ENCODE results near the gene AMPD2.

The AMPD2 gene

DNA sequence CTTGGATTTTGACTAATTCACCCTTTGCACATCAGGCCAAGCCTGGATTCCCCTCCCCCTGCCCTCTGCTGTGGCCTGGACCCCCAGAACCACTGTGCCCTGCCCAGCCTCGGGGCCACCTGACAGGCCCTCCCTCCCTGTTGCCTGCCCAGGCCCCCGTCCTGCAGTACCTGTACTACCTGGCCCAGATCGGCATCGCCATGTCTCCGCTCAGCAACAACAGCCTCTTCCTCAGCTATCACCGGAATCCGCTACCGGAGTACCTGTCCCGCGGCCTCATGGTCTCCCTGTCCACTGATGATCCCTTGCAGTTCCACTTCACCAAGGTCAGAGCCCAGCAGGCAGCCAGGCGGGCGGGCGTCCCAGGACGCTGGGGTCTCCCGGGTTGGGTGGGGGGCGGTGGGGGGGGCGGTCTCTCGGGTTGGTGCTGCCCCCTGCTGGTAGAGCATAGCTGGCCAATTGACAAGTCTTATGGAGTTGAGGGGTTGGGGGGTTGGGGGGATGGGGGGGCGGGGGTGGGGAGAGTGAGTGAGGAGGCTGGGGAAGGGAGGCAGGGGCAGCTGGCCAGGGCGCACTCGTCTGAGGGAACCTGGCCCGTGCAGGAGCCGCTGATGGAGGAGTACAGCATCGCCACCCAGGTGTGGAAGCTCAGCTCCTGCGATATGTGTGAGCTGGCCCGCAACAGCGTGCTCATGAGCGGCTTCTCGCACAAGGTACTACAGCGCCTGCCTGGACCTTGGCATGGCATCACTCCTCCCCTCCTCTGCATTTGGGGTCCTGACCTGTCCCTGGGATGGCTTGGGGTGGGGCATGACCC lies 10.7 kb downstream of the AMPD2 start:
- no peak for DNase-seq (ENCODE audit: low spot score)
- FAIRE-seq, result no peak

DNA sequence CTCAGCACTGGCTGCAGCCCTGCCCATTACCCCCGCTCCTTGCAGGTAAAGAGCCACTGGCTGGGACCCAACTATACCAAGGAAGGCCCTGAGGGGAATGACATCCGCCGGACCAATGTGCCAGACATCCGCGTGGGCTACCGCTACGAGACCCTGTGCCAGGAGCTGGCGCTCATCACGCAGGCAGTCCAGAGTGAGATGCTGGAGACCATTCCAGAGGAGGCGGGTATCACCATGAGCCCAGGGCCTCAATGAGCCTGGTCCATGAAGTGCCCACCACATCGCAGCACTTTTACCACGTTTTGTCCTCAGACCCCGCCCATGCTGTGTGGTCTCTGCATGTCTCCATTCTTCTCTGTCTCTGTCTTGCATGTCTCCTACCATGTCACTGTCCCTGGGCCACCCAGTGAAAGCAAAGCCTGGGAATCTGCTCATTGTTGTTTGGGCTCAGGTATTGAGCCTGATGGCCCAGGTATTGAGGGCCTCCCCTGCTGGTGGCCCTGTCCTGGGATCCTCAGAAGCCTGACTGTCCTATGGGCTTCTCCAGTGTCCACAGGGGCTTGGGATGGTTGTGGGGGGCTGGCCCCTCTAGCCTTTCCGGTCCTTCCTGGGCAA lies 11.4 kb downstream of the AMPD2 start:
- DNase-seq (ENCODE audit: low spot score) (no peak), FAIRE-seq (no peak)

GRCh38 chr1:109631513-109632505 lies 12.2 kb downstream of the AMPD2 start:
- FAIRE-seq, result no peak
- peak; percentile 0 for DNase-seq (ENCODE audit: low spot score)

GRCh38 chr1:109632671-109633346 lies 13.2 kb downstream of the AMPD2 start:
- DNase-seq (ENCODE audit: low spot score), result no peak
- no peak for FAIRE-seq

DNA sequence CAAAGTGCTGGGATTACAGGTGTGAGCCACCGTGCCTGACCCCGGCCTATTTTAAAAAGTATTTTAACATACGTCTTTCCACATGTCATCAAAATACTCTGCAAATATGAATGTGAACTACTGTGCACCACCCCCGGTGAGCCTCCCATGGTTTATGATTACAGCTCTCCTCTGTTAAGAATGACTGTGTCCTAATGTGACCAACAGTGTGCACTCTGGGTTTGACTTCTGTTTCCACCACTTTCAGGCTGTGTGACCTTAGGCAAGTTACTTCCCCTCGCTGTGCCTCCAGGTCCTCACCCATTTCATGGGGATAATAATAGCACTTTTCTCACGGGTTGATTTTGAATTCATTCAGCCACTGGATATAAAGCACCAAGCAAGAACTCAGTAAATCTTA lies 14.7 kb downstream of the AMPD2 start:
- no peak for FAIRE-seq
- no peak for DNase-seq (ENCODE audit: low spot score)

- FAIRE-seq, result no peak
These were observed 15.4 kb downstream of the AMPD2 start for GRCh38 chr1:109634771-109635750.

DNA sequence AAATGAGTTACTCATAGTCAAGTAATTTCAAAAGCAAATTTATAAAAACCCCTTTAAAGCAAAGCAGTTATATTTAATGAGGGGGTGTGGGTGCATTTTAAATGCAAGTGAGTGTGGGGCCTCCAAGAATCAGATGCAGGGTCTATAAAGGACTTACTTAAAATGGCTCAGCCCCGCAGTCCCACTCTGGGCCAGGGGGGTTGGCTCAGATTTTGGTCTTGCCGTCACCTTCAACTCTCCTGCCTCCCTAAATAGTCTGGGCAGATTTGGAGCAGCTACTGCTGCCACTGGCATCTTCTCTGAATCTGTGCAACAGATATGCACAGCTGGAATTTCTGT lies 16.2 kb downstream of the AMPD2 start:
- no peak for DNase-seq (ENCODE audit: low spot score)
- no peak for FAIRE-seq

More at GRCh38 chr1:109634771-109635750, 15.4 kb downstream of the AMPD2 start:
- no peak for DNase-seq (ENCODE audit: low spot score)

DNA sequence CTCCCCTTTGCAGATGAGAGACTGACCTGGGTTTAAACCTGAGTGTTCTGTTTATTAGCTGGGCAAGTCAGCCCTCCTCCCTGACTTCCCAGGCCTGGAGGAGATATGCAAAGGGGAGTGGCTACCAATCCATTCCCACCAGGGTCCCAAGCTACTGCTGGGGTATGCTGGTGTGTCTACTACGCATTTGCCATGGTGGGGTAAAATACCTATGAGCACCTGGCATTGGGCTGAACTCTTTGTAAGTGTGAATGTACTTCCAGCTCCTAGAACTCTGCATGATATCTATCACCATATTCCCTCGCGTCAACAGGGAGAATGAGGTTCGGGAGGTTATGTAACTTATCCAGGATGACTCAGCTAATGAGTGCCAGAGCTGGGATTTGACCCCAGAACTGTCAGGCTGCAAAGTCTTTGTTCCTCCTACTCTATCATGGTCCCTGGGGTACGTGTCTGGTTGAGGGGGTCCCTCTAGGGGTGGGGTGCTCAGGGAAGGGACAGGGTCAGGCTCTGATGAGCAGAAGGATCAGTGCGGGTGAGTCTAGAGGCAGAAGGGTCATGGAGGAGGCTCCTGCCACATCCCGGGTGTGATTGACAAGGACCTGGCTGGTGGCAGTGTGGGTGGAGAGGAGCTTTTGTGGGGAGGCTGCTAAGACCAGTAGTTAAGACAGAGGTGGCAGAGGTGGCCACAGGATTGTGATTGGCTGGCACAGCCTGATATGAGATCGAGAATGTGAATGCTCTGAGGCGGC lies 16.7 kb downstream of the AMPD2 start:
- DNase-seq (ENCODE audit: low spot score), result no peak
- no peak for FAIRE-seq

- no peak for DNase-seq (ENCODE audit: low spot score)
- no peak for FAIRE-seq
These were observed 17.8 kb downstream of the AMPD2 start for GRCh38 chr1:109637446-109637845.

- DNase-seq (ENCODE audit: low spot score) (no peak), FAIRE-seq (no peak)
These were observed 19.6 kb downstream of the AMPD2 start for GRCh38 chr1:109639063-109639840.

- no peak for FAIRE-seq
- DNase-seq (ENCODE audit: low spot score), result no peak
These were observed 20.2 kb downstream of the AMPD2 start for GRCh38 chr1:109639841-109640184.

DNA sequence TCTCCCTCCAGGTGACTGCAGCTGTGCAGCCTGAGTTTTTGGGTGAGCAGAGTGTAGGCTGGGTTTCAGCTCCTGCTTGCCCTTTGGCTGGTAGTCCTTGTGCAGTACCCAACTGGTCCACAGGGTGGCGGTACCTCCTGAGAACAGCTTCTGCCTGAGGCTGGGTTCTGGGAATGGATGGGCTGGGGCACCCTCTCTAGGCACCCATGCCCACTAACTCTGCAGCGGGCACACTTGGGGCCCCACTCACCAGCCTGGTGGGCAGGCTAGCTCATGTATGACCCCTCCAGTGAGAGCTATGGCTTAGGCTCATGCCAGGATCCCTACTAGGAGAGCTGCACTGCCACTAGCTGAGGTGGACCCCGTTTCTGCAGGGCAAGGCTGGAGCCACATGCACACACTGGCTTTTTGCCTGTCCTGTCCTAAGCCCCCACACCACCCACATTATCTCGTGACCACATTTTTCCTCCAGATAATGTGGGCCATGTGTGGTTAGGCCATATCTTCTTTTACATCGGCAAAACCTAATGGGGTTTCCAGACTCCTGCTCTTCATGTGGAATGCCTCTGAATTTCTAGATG lies 20.7 kb downstream of the AMPD2 start:
- FAIRE-seq (no peak), DNase-seq (ENCODE audit: low spot score) (peak; percentile 45)

DNA sequence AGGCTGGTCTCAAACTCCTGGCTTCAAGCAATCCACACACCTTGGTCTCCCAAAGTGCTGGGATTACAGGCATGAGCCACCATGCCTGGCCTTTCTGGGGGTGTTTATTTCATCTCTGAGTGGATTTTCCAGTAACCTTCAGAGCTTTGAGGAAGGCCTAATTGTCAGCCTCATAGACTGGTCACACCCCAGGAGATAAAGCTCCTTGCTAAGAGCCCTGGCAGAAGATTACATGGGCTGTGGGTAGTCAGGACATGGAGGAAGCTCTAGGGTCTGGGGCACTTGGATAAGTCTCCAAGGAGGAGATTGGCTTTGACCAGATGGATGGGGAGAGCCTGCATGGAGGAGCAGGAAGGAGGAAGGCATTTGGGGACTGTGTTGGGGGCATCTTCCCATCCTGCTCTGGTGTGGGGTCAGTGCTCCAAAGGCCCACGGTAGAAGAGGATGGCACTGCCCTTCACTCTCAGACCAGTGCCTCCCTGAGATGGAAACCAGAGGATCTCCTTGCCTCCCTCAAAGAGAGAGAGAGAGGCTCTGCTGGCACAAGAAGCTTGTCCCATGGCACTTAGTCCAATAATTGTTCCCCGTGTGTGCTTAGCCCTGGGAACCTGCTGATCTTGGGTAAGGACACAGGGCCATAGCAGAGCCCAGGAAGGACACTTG lies 21.6 kb downstream of the AMPD2 start:
- DNase-seq (ENCODE audit: low spot score) (no peak), FAIRE-seq (no peak)

GRCh38 chr1:109641861-109642260 lies 22.2 kb downstream of the AMPD2 start:
- DNase-seq (ENCODE audit: low spot score) (no peak), FAIRE-seq (no peak)

GRCh38 chr1:109642626-109643025 lies 23.0 kb downstream of the AMPD2 start:
- FAIRE-seq, result no peak
- no peak for DNase-seq (ENCODE audit: low spot score)

DNA sequence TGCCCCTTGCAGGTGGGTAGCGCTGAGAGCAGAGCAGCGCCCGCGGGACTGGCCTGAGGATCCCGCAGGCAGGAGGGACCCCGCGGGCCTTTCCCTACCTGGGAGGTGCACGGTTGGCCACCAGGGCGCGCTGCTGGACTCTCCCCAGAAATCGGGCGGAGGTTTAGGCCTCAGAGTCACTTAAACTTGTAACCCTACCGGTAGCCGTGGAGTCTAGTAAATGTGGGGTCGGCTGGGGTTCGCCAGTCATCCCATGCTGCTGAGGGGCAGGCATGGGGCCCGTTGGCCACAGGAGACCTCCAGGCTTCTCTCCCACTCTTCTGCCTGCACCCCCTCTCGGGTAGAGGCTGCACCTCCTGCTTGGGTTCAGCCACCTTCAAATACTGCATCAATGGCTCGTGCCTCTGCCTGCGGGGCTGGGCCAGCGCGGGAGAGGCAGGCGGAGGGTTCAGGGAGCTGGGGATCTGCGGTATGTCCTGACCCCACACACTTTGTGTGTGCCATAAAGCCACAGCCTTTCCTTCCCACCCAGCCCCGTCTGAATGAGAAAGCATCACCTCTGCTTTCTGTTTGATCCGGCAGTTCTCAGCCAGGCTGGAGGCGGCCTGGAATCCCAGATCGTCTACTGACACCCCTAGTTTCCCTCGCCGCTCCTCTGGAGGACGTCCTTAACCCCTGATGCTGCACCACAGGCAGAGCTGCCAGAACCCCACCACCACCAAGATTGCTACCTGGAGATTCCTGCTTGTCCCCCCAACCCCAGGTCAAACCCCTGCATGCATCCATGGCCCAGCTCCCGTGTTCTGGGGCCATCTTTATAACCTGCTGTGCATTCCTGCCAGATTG lies 24.0 kb downstream of the AMPD2 start:
- DNase-seq (ENCODE audit: low spot score) (peak; percentile 50), FAIRE-seq (no peak)

GRCh38 chr1:109644670-109645069 lies 25.0 kb downstream of the AMPD2 start:
- FAIRE-seq (no peak), DNase-seq (ENCODE audit: low spot score) (no peak)

All from RCC 7860 (cell line).